NCI-H187 (cell line): ENCODE results near the gene PHTF2.

Experiments
- DNase-seq, 2 experiments: peaks; one replicate each; lab custom pipeline; 2025; lab: John Stamatoyannopoulos, UW

The PHTF2 gene

GRCh38 chr7:77931841-77932240 lies 133.3 kb downstream of the PHTF2 start:
- DNase-seq = no peak

GRCh38 chr7:77933394-77933793 lies 134.8 kb downstream of the PHTF2 start:
- no peak for DNase-seq

- no peak for DNase-seq
These were observed 137.2 kb downstream of the PHTF2 start for GRCh38 chr7:77935652-77936348.

GRCh38 chr7:77940647-77941046 lies 142.1 kb downstream of the PHTF2 start:
- no peak for DNase-seq

- no peak for DNase-seq
These were observed 143.9 kb downstream of the PHTF2 start for GRCh38 chr7:77942431-77942830.

GRCh38 chr7:77944183-77945182 lies 145.9 kb downstream of the PHTF2 start:
- no peak for DNase-seq

- DNase-seq = no peak
These were observed 152.0 kb downstream of the PHTF2 start for GRCh38 chr7:77950548-77950947.

GRCh38 chr7:77954773-77955555 lies 156.4 kb downstream of the PHTF2 start:
- no peak for DNase-seq

- peak; percentile 42 to 66 for DNase-seq
These were observed 159.9 kb downstream of the PHTF2 start for GRCh38 chr7:77958436-77958835.

GRCh38 chr7:77959080-77959479 lies 160.5 kb downstream of the PHTF2 start:
- DNase-seq = no peak

- no peak for DNase-seq
These were observed 161.8 kb downstream of the PHTF2 start for GRCh38 chr7:77960336-77960735.

- no peak for DNase-seq
These were observed 168.9 kb downstream of the PHTF2 start for GRCh38 chr7:77967429-77967828.

- DNase-seq = no peak
These were observed 173.2 kb downstream of the PHTF2 start for GRCh38 chr7:77971726-77972125.

- DNase-seq = no peak
These were observed 177.3 kb downstream of the PHTF2 start for GRCh38 chr7:77975672-77976480.

- DNase-seq = no peak
These were observed 180.6 kb downstream of the PHTF2 start for GRCh38 chr7:77979219-77979618.

- DNase-seq = no peak
These were observed 181.6 kb downstream of the PHTF2 start for GRCh38 chr7:77980087-77980713.

GRCh38 chr7:77982926-77983550 lies 184.5 kb downstream of the PHTF2 start:
- no peak for DNase-seq

- DNase-seq = no peak
These were observed 185.4 kb downstream of the PHTF2 start for GRCh38 chr7:77983973-77984372.

GRCh38 chr7:77985232-77985973 lies 186.8 kb downstream of the PHTF2 start:
- no peak for DNase-seq

- DNase-seq = no peak
These were observed 187.4 kb downstream of the PHTF2 start for GRCh38 chr7:77985974-77986339.
